NCI-H2107 (cell line): Measurements from ENCODE around the gene RDH14.

Experiments
- DNase-seq: peaks from one replicate; lab custom pipeline; 2025; lab: John Stamatoyannopoulos, UW

RDH14 gene

DNA sequence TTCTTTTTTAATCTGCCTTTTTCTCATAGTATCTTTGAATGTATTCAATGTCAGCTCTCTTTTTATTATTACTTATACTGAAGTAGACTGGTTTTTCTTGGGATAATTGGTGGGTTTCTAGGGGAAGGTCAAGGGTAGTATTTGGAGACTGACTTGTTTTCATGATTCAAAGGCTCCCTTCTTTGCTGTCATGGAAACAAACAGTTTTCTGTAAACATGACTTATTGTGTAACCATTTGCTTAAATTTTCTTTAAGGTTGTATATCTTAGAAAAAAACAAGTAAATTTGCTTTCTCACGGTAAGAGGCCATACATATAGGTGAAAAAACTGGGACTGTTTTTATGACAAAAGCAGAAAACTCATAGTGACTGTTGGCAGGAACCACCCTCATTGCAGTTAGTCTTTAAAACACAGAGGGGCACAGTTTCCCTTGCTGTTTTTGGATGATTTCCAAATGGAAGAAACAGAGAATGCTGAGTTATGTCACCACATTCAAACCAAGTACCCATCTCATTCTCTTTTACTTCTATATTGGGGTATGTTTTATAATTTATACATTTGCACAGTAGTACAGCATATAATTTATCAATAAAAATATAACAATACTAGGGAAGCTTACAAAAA is 5.8 kb upstream of the RDH14 start:
- no peak for DNase-seq

DNA sequence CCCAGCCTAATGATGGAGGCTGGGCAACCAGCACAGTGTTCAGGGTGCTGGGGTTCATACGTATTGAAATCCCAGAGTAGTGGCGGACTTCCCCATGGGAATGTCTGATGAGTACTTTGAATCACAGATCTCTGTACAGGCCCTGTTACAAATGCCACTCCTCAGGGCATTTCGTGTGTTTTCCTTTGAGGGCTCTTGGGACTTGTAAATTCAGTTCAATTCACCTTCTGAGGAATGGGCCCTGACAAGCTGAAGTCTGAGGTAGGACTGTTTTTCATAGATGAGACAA is 288 bp upstream of the RDH14 start:
- DNase-seq = no peak

DNA sequence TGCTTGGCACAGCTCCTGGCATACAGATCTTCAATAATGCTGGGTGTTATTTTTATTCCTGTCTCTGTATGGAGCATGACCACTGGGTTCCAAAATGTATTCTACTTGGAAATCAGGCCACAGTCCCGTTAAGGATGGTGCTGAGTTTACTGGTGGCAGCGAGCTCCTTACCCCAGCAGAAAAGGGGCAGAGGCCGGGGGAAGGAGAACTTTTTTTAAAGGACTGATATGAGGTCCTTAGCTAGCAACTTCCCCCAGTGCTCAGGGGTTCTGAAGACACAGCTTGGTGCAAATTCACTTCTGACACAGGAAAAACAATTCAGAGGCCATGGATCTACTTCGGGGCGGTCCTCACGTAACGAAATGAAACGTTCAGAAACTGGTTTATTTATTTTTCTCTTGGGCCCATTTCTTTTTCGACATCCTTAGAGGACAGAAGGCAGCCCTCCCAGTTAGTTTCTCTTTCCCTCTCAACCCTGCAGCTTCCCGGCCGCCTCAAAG is 872 bp downstream of the RDH14 start:
- DNase-seq = no peak

DNA sequence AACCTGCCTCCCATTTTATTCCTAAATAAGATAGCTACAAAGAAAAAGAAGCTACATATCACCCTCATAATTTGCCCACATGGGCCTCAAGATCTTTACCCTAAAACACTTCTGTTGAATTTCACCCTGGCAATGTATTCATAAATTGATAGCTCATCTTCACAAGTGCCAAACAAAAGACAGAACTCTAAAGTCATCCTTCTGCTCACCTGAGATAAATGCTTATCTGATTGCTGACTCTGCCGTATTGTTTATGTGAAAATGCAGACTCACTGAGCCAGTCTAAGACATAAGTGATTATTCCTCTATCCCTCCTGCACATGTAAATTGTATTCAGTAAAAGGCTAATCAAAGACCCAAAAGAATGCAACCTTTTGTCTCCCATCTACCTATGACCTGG is 2.0 kb downstream of the RDH14 start:
- DNase-seq = no peak

DNA sequence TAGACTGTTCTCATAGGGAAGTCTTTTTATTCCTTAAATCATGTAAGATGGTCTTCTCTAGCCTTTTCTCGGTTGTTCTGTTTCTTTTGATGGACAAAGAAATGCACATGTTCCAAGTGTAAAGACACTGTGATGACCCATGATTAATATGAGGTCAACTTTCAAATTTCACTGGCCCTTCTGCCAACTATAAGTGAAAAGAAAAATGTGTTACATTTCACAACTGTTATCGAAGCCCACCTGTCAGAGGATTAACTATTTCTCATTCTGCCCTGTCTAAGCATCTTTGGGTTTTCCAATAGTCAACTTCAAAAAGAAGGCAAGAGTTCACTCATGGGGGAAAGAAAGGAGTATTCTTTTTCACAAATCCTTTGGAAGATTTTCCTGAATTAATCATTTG is 3.3 kb downstream of the RDH14 start:
- DNase-seq = no peak

DNA sequence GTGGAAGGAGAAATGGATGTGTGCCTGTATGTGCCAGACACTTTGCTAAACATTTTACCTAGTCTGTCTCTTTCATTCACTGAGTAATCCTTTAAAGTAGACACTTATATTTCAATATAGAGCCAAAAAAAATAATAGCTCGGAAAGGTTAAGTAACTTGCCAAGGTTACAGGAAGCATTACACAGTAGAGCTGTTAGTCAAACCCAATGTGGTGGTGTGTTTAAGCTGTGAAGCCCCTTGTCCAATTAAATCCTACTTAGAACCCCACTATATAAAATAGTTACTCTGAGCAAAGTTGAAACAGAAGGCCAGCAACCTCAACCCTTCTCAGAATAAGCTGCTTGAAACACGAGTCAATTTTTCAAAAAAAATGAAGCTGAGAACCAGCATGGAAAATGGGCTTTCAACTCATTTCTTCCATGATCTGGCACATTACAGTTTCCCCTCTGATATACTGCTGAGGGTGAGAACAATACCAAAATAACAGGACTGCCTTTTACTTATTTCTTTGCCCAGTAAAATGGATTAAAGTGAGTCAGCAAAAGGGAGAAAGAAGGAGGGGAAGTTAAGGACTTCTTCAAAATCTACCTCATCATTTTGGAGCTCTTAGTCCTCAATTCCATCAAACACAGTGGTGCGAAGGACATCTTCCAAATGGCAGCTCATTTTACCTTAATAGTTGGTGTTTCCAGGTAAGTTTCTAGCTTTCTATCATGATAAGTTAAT is 7.9 kb downstream of the RDH14 start:
- DNase-seq = no peak

DNA sequence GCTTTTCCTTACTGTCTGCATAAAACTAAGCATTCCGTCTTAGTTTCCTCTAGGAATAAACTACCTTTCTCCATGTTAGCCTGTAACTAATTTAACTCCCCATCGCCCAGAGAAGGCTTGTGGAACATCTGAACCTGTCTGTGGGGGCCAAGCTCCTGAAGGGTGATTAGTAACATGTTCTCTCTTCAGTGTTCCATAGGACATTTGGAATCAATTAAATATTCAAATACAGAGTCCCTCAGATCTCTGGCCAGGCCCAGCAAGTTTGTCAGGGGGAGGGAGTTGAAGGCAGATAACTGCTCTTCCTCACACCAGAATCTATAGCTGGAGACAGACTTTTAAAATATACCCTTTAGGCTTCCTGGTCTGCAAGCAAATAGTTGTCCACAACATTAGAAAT is 8.8 kb downstream of the RDH14 start:
- no peak for DNase-seq

DNA sequence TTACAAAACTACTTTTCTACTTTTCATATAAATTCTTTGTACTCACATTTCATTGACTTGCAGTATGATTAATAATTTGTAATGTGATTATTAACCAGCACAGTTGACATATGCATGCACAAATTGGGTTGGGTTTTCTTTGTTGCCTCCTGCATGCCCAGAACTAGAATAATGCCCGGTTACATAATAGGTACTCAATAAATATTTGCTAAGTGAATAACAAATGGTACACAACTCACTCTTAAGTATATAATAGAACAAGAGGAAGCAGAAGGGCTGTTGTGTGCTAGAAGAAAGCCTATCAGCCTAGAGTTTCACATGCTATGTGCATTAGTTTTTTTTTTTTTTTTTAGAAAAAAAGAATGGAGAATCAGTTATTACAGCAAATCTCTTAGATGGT is 9.3 kb downstream of the RDH14 start:
- DNase-seq = no peak

DNA sequence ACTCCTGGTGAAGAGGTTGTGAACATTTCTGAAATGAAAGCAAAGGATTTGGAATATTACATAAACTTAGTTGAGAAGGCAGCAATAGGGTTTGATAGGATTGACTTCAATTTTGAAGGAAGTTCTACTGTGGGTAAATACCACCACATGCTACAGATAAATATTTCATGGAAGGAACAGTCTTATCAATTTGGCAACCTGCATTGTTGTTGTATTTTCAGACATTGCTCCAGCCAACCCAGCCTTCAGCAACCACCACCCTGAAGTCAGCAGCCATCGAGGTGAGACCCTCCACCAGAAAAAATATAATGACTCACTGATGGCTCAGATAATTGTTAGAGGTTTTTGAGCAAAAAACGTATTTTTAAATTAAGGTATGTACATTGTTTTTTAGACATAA is 10.0 kb downstream of the RDH14 start:
- DNase-seq = no peak

DNA sequence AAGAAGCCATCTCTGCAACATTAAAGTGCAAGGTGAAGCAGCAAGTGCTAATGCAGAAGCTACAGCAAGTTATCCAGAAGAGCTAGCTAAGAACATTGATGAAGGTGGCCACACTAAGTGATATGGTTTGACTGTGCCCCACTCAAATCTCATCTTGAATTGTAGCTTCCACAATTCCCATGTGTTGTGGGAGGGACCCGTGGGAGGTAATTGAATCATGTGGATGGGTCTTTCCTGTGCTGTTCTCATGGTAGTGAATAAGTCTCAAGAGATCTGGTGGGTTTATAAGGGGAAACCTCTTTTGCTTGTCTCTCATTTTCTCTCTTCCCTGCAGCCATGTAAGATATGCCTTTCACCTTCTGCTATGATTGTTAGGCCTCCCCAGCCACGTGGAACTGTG is 11.4 kb downstream of the RDH14 start:
- DNase-seq = no peak

DNA sequence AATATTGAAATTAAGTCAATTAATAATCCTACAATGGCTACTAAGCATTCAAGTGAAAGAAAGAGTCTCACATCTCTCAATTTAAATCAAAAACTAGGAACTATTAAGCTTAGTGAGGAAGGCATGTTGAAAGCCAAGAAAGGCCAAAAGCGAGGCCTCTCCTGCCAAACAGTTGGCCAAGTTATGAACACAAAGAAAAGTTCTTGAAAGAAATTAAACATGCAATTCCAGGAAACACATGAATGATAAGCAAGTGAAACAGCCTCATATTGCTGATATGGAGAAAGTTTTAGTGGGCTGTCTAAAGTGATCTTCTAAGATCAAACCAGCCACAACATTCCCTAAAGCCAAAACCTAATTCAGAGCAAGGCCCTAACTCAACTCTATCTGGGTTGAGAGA is 11.8 kb downstream of the RDH14 start:
- DNase-seq = no peak

DNA sequence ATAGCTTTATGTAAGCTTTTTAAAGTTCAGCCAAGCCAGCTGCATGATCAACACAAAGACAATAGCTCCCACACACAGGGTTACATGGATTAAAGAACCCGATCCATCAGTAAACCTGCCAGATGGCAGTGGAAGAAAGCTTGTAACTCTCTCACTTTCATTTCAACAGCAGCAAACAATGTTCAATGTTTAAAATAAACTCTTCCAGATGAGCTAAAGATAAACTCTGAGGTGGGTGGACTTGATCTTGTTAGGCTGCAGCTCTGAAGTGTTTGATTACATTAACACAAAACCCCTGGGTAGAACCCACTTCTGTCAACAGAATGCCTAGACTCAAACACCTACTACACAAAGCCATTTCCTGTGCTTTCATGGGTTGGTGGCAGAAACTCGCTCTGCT is 13.9 kb downstream of the RDH14 start:
- DNase-seq = no peak

DNA sequence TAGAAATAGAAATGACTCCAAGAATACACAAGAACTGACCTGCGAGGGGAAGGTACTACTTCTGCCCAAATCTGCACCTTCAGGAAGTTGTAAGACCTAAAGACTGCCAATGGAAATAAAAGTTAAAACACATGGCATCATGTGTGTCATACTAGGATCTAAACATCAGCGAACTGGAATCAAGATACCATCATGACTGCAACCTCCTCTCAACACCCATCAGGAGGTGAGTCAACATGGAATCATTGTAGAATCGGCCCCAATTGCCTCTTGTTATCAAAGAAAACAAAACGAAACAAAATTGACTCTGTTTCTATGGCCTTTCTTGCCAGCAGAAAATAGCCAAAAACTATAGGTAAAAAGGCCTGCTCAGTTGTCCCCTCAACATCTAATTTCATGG is 15.1 kb downstream of the RDH14 start:
- DNase-seq = no peak

DNA sequence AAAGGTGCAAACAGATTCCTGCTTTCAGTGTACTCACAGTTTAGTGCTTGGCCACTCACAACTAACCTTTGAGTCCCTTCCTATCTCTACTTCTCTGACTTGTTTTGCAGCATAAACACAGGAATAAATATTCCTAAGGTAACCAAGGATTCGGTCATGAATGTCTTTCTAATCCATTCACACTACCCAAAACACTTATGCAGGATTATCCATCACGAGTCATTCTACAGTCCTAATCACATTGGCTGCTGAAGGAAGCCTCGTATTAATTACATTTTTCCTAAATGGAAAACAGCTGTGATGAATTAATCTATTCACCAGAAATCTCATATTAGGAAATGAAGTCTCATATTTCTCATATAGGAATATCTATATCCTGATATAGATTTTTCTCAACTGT is 16.3 kb downstream of the RDH14 start:
- DNase-seq = no peak

DNA sequence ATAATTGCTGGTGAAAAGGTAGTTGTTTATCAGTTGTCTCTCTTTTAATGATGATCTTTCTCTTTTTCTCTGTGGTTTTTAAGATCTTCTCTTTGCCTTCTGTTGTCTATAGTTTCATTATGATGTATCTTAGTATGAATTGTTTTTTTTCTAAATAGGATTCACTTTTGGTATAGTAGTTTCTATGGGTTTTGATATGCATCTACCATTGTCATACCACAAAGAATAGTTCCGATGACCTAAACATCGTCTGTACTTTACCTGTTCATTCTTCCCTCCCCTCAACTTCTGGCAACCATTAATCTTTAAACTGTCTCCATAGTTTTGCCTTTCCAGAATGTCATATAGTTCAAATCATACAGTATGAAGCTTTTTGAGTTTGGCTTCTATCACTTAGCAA is 19.6 kb downstream of the RDH14 start:
- no peak for DNase-seq

DNA sequence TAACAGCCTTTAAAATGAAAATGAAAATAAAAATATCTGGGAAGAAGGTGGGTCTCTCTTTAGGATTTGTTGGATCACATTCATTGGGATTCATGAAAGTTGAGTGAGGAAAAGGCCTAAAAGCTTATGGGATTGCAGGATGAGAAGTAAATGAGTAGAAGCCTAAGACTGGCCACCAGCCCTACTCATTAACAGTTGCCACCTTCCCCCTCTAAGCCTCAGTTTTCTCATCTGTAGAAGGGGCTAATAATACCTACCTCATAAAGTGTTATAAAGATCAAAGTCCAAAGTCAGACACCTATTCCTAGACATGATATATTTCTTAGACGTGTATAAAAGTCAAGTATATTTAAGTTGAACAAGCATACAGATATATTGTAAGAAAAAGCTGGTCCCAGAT is 23.8 kb downstream of the RDH14 start:
- DNase-seq = no peak

DNA sequence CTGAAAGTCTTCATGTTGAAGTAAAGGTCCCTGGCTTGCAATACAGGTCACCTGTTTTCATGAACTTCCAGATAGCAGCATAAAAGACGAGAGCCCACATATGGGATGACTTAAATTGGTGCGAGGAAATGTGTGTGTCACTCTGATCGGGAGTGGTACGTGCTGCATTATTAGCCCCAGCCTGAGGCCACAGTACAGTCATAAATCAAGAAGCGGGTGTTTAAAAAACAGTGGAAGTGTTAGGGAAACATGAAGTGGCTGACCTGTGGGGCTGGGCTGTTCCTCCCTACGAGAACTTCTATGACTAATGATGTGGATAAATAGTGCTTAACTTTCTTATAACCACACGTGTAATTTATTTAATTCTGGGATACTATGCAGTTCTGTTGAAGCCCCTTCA is 24.4 kb downstream of the RDH14 start:
- no peak for DNase-seq

DNA sequence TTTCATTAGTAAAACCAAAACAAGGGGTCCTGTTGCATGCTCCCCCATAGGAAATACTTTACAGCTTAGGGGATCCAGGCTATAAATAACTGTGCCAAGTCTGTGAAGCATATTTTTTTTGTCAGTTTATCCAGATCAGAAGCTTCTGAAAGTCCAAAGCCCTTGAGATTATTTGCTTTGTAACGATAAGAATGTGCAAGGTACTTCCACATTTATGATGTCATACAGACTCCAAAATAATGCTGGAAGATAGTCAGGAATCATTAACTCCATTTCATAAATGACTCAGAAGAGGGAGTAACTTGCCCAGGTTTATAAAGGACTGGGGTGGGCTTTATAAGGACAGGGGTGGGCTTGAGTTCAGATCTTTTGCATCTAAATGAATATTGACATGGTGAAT is 29.3 kb downstream of the RDH14 start:
- DNase-seq = no peak

DNA sequence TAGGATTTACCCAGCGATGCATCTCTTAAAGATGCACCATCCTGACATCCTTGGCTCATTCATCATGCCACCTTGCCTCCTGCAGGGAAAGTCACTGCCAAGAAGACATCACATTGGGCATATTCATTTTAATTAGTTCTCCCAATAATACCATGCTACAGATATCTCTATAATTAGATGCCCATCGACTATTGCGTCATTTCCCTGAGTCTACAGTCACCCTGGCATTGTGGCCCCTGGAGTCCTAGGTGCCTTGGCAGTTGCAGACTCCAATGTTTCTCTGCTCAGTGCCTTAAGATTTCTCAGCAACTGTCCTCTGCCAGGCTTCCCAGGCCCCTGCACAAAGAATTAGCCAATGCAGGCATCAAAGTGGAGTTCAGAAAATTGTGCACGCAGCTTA is 32.6 kb downstream of the RDH14 start:
- no peak for DNase-seq

DNA sequence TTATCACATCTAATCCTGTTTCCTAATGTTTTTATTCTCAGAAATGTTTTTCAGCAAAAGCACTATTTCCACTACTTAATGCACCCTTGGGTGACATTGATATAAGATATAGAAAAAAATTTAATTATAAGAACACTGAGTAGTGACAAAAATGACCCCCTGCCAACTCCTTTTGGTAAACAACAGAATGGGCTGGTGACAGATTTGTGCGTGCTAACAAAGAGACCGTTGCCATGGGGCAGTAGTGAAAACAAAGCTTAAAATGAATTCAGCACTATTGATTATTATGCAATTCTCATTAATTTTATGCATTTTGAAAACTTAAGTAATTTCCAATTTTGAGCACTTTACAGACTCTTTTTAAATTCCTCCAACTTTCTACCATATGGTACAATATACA is 33.1 kb downstream of the RDH14 start:
- no peak for DNase-seq

DNA sequence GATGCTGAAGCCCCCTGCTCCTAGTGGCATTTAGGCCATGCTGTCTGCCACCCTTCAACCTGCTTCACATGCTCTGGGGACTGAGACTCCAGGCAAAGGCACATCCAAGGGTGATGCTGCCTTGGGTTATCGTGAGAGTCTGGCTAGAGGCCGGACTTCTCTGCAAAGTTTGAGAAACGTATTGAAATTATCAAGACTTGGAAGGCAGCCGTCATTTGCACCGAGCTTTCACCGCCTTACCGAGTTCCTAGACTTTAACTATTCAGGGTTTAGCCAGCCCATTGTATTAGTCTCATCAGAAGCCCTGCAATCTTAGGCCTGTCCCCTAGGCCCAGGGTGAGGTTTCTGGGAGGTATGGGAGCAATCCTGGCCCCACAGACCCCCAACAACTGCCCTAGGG is 34.0 kb downstream of the RDH14 start:
- no peak for DNase-seq

DNA sequence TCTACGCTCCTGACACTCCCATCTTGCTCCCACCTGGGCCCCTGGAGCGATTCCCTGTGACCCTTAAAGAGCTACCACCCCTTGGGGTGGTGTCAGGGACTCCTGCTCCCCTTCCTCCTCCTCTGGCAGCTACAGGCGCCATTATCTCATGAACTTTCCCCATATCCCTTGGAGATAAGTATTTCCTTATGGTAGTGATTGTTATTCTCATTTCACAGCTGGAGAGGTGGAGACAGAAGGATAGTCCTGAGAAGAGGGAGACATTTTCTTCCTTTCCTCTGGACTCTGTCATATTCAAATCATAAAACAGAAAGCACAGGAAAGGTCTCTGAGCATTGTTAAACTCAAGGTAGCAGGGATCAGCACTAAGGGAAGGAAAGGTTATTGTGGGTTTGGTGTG is 34.6 kb downstream of the RDH14 start:
- no peak for DNase-seq

DNA sequence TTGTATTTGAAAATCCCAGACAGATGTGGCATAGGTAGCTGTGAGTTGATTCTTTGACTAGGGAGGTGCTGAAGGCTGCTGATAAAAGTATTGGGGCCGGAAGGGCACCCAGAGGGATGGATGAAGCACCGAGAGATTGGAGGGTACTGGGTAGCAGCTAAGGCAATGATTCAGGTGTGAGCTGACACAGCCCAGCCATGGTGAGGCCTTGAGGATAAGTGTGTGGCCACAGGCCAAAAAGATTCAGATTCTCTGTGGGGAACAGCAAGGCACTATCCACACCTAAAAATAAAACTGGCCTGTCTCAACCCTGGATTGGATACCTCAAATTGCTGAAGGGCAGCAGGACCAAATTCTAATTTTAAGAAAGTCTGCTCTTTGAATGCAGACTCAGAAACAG is 35.2 kb downstream of the RDH14 start:
- no peak for DNase-seq

DNA sequence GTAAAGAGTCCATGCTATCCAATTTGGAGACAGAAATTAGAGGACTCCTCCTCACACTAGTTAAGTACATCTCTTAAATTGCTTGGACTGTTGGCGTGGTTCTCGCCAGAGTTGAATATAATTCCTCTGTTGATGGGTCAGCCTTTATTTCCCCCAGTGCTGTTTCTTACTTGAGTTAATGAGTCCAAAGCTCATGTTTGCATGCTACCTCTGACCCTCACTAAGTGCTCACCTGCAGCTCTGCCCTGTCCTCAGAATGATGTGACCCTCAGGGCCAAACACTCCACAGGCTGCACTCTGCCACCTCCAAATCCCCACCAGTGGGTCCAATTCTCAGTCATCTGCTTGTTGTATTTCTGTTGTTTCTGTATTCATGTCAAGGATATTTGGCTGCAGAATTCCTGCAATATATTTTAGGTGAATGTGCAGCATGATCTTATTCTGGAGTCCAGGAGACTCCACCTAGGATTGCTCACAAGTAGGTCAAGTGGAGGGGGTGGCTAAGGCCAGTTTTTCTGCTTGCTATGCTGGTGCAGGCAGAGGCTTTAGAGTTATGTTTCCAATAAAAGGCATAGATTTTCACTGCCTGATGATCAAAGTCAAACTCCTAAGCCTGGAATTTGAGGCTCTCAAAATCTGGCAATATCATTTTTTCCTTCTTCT is 37.8 kb downstream of the RDH14 start:
- no peak for DNase-seq
